Measurements from ENCODE around the gene GAP43. TPM values are rescaled to one million over a fixed set of nuclear protein-coding genes. Genes with fewer than 3 reads are reported as not detected.

Gene GAP43
- total and polyA plus RNA-seq, 2 experiments from 2014 or later, result 2.1 to 5.7 TPM

GRCh38 chr3:115683773-115684172 lies 60.5 kb downstream of the GAP43 start:
- no peak overlapping the region for H3K4me3 ChIP-seq
- no peaks in the 10 kb centered on the region for H3K27me3 ChIP-seq
- no peaks in the 10 kb centered on the region for H3K9me3 ChIP-seq (ENCODE audit: low read depth)
- no peak overlapping the region for H3K27ac ChIP-seq
- no peaks in the 10 kb centered on the region for H3K36me3 ChIP-seq
- no peak for TF ChIP-seq CTCF (IDR thresholded peaks at IDR 0.05; ENCODE audit: low read depth, low read length)
- DNase-seq (ENCODE audit: low read depth in 1 of 2, low spot score in 1 of 2), result no peak
- H3K4me1 ChIP-seq (ENCODE audit: low read depth), result peaks cover 9% of the 10 kb centered on the region

- Histone ChIP-seq H3K4me3 (no peak overlapping the region), H3K36me3 (no peaks in the 10 kb centered on the region), H3K9me3 (ENCODE audit: low read depth) (no peaks in the 10 kb centered on the region), H3K4me1 (ENCODE audit: low read depth) (peaks cover 9% of the 10 kb centered on the region), H3K27me3 (no peaks in the 10 kb centered on the region), H3K27ac (no peak overlapping the region)
- DNase-seq (ENCODE audit: low read depth in 1 of 2, low spot score in 1 of 2), result no peak
- TF ChIP-seq CTCF (IDR thresholded peaks at IDR 0.05; ENCODE audit: low read depth, low read length), result no peak
Measured at GRCh38 chr3:115685097-115685496, 61.8 kb downstream of the GAP43 start.

- TF ChIP-seq CTCF (IDR thresholded peaks at IDR 0.05; ENCODE audit: low read depth, low read length), result no peak
- DNase-seq (ENCODE audit: low read depth in 1 of 2, low spot score in 1 of 2), result no peak
Measured at GRCh38 chr3:115687721-115688120, 64.4 kb downstream of the GAP43 start.

GRCh38 chr3:115688418-115688817 lies 65.1 kb downstream of the GAP43 start:
- Histone ChIP-seq H3K9me3 (ENCODE audit: low read depth) (no peaks in the 10 kb centered on the region), H3K4me1 (ENCODE audit: low read depth) (no peaks in the 10 kb centered on the region), H3K27ac (no peak overlapping the region), H3K36me3 (no peaks in the 10 kb centered on the region), H3K27me3 (no peaks in the 10 kb centered on the region), H3K4me3 (no peak overlapping the region)
- no peak for DNase-seq (ENCODE audit: low read depth in 1 of 2, low spot score in 1 of 2)
- no peak for TF ChIP-seq CTCF (IDR thresholded peaks at IDR 0.05; ENCODE audit: low read depth, low read length)

More at GRCh38 chr3:115687721-115688120, 64.4 kb downstream of the GAP43 start:
- Histone ChIP-seq H3K27me3 (no peaks in the 10 kb centered on the region), H3K4me3 (no peak overlapping the region), H3K27ac (no peak overlapping the region), H3K36me3 (no peaks in the 10 kb centered on the region), H3K4me1 (ENCODE audit: low read depth) (no peaks in the 10 kb centered on the region), H3K9me3 (ENCODE audit: low read depth) (no peaks in the 10 kb centered on the region)

GRCh38 chr3:115689928-115690327 lies 66.6 kb downstream of the GAP43 start:
- no peaks in the 10 kb centered on the region for H3K4me1 ChIP-seq (ENCODE audit: low read depth)
- no peak for TF ChIP-seq CTCF (IDR thresholded peaks at IDR 0.05; ENCODE audit: low read depth, low read length)
- no peaks in the 10 kb centered on the region for H3K27me3 ChIP-seq
- no peak overlapping the region for H3K27ac ChIP-seq
- H3K36me3 ChIP-seq, result no peaks in the 10 kb centered on the region
- DNase-seq (ENCODE audit: low read depth in 1 of 2, low spot score in 1 of 2), result no peak
- no peak overlapping the region for H3K4me3 ChIP-seq
- H3K9me3 ChIP-seq (ENCODE audit: low read depth), result no peaks in the 10 kb centered on the region

- H3K27me3 ChIP-seq, result no peaks in the 10 kb centered on the region
- H3K4me3 ChIP-seq, result no peak overlapping the region
- no peaks in the 10 kb centered on the region for H3K4me1 ChIP-seq (ENCODE audit: low read depth)
- no peak for DNase-seq (ENCODE audit: low read depth in 1 of 2, low spot score in 1 of 2)
- no peaks in the 10 kb centered on the region for H3K9me3 ChIP-seq (ENCODE audit: low read depth)
- H3K27ac ChIP-seq, result no peak overlapping the region
- H3K36me3 ChIP-seq, result no peaks in the 10 kb centered on the region
- TF ChIP-seq CTCF (IDR thresholded peaks at IDR 0.05; ENCODE audit: low read depth, low read length), result no peak
Measured at GRCh38 chr3:115691964-115692363, 68.7 kb downstream of the GAP43 start.
